ENCODE measurements around the gene HRAS.
A peak's percentile ranks its signal among the peaks of the same experiment; 100 is the strongest.
"Not testable (repeated sequence)": the region's sequence is repeated elsewhere in the genome, so short reads cannot be mapped to it uniquely, and the experiment has no call there.

HRAS gene

DNA sequence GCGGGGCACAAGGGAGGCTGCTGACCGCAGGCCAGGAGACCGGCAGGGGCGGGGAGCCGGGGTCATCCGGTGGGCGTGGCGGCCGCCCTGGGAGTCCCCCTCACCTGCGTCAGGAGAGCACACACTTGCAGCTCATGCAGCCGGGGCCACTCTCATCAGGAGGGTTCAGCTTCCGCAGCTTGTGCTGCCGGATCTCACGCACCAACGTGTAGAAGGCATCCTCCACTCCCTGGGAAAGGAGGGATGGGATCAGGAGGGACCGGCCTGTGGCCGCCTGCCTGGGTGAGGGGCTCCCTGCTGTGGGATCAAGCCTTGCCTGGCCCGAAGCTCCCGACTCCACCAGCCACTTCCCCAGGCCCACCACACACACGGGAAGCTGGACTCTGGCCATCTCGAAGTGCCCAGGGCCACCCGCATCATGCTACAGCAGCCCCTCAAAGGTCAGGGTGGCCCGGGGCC, 2.8 kb downstream of the HRAS start:
- DNase-seq = no peak

DNA sequence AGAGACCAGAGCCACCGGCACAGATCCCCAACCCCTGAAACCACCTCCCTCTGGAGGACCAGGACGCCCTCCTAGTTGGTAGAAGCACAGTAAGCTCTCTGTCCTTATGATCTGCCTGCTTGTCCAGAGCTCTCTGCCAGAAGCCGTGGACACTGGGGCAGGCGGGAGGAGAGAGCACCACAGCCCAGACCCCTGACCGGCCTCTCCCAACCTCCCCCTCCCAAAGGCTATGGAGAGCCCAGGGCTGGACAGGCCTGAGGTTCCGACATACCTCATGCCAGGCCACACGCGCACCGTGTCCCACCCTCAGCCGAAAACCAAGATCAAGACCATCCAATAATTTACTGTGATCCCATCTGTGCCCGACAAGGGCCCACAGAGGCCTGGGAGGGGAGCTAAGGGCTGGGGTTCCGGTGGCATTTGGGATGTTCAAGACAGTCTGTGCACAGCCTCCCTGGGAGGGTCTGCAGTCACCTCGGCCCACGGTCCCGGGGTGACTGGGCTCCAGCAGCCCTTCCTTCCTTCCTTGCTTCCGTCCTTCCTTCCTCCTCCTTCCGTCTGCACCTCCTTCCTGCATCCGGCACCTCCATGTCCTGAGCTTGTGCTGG, 3.4 kb downstream of the HRAS start:
- no peak for DNase-seq

DNA sequence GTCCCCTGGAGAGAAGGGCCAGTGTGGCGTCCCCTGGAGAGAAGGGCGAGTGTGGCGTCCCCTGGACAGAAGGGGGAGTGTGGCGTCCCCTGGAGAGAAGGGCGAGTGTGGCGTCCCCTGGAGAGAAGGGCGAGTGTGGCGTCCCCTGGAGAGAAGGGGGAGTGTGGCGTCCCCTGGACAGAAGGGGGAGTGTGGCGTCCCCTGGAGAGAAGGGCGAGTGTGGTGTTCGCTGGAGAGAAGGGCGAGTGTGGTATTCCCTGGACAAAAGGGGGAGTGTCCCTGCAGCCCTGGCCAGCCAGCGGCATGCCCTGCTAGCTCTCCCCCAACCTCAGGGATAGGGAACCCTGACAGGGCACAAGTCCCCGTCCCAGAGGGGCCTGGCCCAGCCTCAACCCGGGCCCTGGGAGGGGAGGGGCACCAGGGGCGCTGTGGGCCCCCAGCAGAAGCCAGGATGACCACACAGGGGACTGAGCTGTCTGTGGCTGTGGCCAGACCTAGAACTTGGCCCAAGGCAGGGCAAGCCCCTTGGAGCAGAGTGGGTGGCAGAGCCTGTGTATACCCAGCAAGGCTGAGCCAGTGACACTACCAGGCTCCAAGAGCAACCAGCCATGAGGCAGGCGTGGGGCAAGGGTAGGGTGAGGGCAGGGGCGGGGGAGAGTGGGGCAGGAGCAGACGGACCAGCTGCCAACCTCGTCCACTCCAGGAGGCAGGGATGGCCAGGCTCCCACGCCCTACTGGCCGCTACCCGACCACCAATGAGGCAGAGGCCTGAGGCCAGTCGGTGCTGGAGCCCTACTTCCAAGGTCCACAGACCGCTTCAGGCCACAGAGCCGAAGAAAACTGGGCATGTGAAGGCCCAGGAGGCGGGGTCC, 4.2 kb downstream of the HRAS start:
- no peak for DNase-seq

DNA sequence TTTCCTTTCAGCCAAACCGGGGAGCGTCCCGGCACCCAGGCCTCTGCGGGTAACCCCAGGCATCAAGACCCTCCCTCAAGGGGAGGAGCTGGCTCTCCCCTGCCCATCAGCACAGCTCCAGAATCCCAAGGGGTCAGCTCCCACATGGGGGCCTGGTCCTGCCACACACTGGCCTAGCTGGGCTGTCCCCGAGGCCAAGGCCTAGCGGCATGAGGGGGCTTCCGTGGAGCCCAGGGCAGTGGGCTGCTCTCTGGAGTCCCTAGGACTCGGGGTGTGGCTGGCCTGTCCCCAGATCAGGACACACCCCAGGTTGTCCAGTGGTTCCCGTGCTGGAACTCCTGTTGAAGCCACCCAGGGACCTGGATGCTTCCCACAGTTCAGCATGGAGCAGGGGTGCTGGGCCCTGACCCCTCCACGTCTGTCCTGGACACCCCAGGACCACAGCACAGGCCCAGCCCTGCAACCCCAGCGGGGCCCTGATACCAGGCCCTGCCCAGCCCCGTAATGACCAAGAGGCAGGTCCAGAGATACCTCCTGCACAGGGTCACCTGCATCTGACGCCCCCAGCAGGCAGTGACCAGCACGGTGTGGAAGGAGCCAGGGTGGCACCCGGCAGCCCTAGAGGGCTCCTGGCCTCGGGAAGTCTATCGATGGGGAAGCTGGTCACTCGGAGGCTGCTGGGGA, 5.5 kb downstream of the HRAS start:
- DNase-seq = no peak

DNA sequence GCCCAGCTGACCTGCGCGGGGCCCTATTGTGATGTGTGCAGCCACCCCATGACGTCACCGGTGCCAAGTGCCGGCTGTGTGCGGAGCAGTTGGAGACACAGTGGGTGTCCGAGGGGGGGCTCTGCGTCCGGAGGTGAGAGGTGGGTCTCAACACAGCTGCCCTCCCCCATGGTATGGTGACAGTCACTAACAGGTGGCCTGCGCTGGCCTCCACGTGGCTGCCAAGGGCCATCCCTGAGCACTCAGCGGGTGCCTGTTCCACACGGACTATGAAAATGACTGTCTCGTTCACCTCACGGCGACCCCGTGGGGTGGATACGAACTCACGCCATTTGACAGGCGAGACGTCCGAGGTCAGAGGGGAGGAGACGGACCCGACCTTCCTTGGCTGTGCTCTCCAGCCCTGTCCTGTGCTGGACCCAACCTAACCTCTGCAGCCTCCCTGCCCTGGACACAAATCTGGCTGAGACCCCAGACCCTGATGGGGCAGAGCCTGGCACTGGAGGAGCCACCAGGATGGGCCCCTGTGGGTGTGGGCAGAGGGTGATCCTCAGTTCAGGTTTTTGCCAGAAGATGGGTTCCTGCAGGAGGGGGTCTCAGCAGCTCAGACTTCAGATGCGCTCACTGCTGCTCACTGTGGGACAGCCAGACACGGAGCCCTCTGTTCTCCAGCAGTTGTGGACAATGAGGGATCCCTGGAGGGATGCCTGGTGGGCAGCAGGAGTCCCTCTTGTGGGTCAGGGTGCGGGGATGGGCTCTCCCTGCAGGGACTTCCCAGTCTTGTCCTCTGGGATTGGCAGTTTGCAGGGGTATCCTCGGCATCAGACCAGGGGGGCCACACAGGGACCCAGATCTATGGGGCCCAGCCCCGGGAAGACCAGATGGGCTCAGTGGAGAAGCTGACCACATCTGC, 6.3 kb downstream of the HRAS start:
- DNase-seq = peak in 1 of 2 experiments; percentile 24

DNA sequence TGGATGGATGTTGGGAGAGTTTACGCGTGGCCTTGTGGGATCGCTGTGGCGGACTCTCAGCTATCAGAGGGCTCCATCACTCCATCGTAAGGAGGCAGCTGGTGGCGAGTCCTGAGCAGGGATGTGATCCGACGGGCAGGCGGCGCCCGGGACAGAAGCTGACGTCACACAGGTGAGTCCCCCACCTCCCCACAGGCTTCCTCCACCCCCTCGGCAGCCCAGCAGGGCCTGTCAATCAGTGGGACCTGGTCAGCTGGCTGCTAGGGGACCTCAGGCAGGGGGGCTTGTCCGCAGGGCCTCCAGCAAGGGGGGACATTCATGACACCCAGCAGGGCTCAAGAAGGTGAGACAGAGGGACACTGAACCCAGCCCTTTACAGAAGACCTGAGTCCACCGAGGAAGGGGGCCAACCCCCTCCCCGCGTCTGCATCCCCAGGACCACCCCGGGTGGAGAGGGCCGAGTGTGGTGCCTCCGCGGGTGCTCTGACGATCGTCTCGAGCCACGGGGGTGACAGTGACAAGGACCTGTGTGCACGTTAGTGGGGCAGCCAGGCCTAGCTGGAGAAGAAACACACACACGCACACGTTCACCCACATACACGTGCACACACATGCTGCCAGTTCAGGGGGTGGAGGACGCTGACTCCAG, 7.1 kb downstream of the HRAS start:
- DNase-seq = no peak

DNA sequence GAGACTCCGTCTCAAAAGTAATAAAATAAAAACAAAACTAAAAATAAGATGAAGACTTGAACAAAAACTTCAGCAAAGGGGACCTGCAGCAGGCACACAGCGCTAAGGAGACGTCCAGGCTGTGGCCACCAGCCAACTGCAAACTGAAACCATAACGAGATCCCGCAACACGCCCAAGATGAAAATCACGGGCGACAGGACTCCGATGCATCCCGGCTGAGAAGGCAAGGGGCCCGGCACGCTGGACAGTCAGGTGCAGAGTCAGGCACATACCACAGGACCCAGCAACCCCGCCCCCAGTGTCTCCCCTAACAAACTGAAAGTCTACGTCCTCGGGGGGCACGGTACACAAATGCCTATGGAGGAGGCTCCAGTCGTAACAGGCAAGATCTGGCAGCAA, 9.2 kb downstream of the HRAS start:
- DNase-seq = no peak

DNA sequence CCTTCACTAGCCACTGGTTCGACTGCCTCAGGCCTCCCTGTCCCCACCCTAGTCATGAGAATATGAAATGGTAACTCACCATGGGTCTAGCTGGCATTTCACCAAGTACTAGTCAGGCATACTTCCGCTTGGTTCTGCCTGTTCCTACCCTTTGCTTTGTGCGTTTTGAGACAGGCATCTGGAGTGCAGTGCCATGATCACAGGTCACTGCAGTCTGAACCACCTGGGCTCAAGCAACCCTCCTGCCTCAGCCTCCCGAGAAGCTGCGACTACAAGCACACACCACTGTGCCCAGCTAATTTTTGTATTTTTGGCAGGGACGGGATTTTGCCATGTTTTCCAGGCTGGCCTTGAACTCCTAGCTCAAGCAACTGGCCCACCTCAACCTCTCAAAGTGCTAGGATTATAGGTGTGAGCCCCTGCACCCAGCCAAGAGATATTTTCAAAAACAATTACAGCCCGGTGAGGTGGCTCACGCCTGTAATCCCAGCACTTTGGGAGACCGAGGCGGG, 14.1 kb downstream of the HRAS start:
- DNase-seq = no peak

DNA sequence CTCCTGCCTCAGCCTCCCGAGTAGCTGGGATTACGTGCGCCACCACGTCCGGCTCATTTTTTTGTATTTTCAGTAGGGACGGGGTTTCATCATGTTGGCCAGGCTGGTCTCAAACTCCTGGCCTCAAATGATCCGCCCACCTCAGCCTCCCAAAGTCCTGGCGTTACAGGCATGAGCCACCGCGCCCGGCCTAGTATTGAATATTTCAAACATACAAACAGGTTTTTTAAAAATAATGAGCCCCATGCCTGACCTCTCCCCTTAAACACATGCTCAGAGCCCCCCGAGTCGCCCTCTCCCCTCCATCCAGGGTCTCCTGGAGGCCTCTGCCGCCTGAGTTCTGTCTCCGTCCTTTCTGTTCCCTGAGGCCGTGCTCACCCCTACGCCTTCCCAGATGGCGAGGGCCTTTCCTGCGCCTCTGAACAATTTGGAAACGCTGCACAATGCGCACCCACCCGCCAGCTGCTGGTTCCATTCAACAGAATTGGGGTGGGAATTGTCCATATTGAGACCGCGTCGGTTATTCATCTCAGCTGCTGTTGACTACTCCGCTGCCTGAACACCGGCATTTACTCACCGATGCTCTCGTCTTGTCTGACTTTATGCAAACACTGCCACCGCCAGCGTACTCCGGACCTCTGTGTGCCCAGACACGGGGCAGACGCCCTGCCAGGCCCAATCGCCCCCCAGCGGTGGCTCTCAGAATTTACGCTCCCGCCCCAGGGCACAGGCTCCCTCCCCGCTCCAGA, 14.8 kb downstream of the HRAS start:
- no peak for DNase-seq

DNA sequence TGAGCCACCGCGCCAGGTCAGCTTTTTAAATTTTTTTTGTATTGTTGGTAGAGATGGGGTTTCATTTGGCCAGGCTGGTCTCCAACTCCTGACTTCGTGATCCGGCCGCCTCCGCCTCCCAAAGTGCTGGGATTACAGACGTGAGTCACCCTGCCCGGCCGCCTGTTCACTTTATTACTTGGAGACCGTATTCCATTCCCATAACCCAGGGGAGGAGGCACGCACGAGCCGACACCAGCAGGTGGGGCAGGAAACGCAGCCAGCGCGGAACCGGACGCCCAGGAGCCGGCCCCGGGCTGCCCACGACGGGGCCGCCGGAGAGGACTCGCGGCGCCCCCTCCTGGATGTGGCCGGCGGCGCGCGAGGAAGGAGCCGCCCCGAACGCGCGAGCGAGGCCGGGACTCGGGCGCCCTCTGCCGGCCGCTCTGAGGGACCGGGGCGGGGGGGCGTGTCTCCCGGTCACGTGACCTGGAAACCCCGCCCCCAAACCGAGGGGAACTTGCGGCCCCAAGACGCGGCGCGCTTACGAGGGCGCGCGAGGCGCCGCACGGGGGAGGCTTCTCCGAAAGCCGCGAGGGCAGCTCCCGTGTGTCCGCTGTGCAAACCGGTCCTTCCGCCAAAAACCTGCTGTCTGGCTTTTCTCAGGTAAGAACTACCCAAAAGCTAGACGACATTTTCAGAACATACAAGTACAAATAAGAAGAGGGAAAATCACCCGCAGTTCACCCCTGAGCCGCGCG, 16.7 kb downstream of the HRAS start:
- peak; percentile 80 to 93 for DNase-seq

DNA sequence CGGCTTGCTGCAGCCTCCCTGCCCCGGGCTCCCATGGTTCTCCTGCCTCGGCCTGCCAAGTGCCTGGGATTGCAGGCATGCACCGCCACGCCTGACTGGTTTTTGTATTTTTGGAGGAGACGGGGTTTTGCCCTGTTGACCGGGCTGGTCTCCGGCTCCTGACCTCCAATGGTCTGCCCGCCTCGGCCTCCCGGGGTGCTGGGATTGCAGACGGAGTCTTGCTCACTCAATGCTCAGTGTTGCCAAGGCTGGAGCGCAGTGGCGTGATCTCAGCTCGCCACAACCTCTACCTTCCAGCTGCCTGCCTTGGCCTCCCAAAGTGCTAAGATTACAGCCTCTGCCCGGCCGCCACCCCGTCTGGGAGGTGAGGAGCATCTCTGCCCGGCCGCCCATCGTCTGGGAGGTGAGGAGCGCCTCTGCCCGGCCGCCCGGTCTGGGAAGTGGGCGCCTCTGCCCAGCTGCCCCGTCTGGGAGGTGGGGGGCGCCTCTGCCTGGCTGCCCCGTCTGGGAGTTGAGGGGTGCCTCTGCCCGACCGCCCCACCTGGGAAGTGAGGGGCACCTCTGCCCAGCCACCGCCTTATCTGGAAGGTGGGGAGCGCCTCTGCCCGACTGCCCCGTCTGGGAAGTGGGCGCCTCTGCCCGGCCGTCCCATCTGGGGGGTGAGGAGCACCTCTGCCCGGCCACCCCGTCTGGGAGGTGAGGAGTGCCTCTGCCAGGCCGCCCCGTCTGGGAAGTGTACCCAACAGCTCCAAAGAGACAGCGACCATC, 18.3 kb downstream of the HRAS start:
- DNase-seq = not testable (repeated sequence)

DNA sequence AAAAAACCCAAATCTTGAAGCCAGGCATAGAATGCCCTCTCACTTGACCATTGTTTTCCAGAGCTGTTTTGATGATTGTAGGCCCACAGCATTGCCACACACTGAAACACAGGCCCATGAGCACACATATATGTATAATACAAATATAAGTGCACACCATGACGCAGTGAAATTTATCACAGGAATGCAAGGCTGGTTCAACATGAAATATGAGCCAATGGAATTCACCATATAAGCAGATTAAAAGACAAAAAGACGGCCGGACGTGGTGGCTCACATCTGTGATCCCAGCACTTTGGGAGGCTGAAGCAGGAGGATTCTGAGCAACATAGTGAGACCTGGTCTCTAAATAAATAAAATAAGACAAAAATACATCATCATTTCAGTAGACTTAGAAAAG, 19.0 kb downstream of the HRAS start:
- no peak for DNase-seq

DNA sequence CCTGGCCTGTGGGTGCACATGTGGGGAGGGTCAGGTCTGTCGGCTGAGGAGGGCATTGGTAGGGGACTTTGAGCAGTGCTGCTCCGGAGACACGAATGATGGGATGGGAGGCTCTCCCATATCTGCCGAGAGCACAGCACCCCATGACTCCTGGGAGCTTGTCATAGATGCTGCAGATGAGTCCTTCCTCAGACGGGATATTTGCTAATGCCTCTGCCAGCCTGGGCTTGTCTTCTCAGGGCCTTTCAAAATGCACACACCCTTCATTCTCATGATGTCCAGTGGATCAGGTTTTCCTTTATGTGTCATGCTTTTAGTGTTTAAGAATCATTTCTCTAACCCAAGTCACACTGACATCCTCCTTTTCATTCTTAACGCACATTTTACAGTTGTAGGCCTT, 20.2 kb downstream of the HRAS start:
- no peak for DNase-seq

DNA sequence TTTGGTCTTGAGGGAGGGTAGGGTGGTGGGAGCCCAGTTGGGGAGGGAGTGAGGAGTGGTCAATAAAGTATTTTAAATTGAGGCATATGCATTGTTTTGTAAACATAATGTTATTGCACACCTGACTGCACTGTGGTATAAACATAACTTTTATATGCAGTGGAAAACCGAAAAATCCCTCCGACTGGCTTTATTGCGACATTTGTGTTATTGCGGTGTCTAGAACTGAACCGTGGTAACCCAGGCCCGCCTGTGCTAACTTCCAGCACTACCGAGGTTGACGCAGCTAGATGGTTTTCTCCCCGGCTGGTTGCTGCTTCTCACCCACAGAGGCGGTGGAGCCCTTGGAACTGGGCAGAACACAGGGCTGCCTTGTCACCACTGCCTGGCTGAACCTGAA, 20.8 kb downstream of the HRAS start:
- DNase-seq = no peak

DNA sequence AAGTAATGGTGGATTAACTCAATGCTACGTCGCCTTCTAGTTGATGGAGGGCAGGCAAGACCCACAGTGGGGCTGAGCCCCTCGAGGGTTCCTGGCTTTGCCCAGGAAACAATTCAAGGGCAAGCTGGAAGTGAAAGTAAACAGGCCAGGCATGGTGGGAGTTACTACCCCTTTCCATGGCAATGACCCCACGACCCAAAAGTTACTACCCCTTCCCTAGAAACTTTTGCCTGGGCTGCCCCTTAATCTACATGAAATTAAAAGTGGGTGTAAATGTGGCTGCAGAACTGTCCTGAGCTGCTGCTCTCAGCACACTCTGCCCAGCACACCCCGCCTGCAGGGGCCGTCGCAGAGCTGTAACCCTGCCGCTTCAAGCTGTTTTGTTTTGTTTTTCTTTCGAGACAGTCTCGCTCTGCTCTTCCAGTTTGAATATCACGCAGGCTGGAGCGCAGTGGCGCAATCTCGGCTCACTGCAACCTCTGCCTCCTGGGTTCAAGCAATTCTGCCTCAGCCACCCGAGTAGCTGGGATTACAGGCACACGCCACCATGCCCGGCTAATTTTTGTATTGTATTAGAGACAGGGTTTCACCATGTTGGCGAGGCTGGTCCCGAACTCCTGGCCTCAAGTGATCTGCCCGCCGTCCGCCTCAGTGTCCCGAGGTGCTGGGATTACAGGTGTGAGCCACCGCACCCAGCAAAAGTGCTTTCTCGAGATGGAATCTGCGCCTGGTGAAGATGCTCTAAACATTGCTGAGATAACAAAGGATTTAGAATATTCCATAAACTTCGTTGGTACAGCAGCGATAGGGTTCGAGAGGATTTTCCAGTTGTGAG, 22.4 kb downstream of the HRAS start:
- no peak for DNase-seq

DNA sequence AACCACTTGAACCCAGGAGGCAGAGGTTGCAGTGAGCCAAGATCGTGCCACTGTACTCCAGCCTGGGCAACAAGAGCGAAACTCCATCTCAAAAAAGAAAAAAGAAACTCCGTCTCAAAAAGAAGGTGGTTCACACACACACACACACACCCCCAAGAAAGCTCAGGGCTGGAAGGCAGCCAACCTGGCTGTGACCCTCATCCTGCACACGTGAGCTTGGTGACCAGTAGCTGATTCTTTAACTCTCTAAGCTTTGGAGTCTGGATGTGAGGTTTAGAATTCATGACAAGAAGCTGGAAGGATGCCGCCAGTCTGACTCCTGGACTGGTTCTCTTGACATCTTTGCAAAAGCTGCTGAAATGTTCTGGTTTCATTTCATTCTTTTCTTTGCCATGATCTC, 26.4 kb downstream of the HRAS start:
- no peak for DNase-seq

DNA sequence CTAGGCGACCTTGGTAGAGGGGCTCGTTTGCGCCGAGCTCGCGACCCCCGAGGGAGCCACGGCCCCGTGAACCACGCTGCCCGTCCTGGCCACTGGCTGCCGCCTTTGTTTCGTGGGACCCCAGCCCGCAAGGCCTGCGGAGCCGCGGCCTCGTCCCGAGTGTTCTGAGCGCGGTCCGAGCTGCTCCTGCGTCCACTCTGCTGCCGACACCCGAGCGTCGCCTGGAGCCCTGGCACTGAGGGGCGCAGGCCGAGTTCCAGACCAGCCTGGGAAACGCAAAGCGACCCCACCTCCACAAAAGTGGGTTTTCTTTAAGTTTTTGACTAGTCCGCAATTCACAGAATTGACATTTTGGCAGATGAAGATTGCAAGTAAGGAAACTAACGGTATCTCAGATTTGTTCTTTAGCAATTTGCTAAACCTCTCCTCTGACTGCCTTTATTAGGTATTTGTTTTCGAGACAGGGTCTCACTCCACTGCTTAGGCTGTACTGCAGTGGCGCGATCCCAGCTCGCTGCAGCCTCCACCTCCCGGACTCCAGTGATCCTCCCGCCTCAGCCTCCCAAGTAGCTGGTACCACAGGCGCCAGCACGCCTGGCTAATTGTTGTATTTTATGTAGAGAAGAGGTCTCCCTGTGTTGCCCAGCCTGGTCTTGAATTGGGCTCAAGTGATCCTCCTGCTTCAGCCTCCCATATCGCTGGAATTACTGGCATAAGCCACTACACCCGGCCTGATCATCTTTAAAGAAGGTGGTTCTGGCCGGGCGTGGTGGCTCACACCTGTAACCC, 27.5 kb downstream of the HRAS start:
- DNase-seq = no peak
